Right hindlimb (tissue), 1 donor: ENCODE measurements around the gene VAMP1.
A peak's percentile ranks its signal among the peaks of the same experiment; 100 is the strongest.
"Not testable (repeated sequence)": the region's sequence is repeated elsewhere in the genome, so short reads cannot be mapped to it uniquely, and the experiment has no call there.

Experiments
- DNase-seq: peaks from one replicate; pipeline ENCODE4 v3.0.0-alpha.2; 2018

Gene VAMP1

GRCh38 chr12:6469092-6469491 is 1.4 kb downstream of the VAMP1 start:
- no peak for DNase-seq

DNA sequence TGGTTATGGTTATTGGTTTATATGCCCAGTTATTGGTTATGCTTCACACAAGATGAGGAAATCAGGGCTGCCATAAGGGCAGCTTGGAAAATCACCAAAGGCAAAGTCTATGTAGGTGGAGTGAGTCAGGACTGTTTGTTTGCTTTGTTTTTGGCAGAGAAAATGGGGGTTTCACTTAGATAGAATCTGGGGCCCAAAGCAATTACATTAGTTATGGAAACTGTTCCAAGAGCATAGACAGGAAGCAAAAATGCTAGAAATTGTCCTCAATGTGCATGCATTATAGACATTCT is 2.2 kb downstream of the VAMP1 start:
- DNase-seq, result no peak

DNA sequence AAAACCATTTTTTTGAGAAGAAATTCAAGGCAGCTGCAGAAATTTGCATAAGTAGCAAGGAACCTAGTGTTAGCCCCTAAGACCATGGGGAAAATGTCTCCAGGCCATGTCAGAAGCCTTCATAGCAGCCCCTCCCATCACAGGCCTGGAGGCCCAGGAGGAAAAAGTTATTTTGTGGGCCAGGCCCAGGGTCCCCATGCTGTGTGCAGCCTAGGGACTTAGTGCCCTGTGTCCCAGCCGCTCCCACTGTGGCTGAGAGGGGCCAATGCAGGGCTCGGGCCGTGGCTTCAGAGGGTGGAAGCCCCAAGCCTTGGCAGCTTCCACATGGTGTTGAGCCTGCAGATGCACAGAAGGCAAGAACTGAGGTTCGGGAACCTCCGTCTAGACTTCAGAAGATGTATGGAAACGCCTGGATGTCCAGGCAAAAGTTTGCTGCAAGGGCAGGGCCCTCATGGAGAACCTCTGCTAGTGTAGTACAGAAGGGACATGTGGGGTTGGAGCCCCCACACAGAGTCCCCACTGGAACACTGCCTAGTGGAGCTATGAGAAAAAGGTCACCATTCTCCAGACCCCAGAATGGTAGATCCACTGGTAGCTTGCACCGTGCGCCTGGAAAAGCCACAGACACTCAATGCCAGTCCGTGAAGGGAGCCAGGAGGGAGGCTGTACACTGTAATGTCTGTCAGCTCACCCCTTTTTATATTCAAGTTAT is 2.8 kb downstream of the VAMP1 start:
- not testable (repeated sequence) for DNase-seq

DNA sequence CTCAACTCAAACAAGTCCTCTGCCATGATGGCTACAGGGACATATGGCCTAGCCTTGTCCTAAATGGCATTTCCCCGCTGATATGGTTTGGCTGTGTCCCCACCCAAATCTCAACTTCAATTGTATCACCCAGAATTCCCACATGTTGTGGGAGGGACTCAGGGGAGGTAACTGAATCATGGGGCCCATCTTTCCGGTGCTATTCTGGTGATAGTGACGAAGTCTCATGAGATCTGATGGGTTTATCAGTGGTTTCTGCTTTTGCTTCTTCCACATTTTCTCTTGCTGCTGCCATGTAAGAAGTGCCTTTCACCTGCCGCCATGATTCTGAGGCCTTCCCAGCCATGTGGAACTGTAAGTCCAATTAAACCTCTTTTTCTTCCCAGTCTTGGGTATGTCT is 3.7 kb downstream of the VAMP1 start:
- not testable (repeated sequence) for DNase-seq

GRCh38 chr12:6466184-6466573 is 4.3 kb downstream of the VAMP1 start:
- DNase-seq, result no peak

- peak; percentile 65 for DNase-seq
Observed at GRCh38 chr12:6465467-6466183, 4.9 kb downstream of the VAMP1 start.

DNA sequence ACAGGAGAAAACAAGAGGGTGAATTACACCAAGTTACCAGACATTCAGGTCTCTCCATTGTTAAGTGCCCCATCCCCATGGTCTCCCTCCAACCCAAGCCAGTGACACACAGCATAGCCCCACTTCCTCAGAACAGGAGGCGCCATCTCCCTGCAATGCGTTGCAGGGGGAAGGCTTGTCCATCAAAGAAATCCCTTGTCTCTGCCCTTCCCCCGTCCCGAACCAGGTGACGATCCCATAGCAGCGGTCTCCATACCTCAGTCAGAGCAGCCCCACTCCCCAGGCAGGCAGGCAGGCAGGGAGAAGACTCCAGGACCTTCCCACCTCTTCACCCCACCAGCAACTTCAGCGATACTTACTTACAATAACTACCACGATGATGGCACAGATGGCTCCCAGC is 5.9 kb downstream of the VAMP1 start:
- DNase-seq, result no peak

DNA sequence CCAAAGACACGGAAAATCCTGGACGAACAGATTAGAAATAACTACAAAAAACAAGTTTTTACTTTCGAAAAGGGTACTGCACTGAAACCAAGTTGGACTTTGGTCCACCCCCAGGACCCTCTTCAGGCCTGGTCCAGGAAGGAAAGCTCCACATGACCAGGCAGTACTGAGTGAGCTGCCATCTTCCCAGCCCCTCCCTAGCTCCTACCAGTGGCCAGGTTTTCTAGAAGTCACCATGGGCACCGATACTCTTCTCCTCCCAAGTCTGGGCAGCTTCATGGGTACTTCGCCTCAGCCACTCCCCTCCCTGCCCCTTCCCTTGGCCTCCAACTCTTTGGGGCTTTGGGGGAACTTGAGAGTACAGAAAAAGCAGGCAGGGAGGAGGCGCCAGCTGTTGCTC is 6.6 kb downstream of the VAMP1 start:
- DNase-seq, result no peak

DNA sequence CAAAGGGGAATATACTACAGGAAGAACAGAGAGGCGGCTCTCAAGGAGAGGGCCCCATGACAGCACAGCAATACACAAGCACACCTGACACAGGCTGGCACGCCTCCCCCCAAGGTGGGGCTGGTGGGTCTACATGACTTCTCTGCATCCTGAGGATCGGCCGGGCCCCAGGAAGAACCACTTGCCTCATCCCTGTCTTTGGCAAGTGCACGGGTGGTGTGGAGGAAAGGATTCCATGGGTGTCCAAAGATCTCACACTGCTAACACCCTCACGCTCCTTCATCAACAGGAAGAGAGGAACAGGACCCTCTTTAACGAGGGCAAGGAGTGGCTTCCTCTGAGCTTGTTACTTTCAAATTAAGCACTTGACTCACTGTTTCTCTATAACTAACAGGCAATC is 7.3 kb downstream of the VAMP1 start:
- DNase-seq, result no peak

GRCh38 chr12:6462234-6462995 is 8.1 kb downstream of the VAMP1 start:
- no peak for DNase-seq

DNA sequence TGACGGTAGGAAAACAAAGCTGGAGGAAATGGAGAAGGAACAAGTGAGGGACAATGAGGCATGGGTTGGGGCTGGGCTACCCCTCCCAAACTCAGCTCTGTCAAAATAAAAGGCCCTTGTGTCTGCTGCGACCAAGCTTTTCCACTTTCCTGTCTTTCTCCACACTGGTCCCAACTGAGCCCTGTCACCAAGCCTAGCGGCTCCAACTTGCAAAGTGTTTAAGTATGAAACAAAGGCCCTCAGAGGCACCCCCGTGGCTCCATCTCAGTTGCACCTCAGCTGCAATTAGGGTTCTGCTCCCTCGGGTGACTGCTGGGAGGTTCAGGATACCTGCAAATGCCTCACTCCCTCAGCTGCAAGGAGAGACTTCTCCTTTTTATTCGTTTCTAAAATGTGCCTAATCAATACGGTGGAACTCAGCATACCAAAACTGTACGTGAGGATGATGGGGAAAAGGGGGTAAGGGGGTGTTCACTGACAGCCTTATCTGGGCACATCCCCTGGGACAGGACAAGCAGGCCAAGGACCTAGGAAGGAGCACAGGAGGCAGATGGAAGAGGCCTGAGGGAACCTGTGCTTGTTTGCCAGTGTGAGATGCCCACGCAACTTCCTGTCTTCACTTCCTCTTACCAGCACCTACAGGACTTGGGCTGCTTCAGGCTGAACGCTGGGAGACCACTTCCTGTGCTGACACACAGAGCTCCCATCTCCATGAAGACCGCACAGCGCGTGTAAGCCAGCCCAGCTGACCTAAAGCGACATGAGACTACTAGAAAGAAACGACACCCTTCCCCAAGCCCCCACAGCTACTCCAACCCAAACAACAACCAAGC is 8.9 kb downstream of the VAMP1 start:
- peak; percentile 33 for DNase-seq

- DNase-seq, result no peak
Observed at GRCh38 chr12:6460751-6461371, 9.6 kb downstream of the VAMP1 start.

DNA sequence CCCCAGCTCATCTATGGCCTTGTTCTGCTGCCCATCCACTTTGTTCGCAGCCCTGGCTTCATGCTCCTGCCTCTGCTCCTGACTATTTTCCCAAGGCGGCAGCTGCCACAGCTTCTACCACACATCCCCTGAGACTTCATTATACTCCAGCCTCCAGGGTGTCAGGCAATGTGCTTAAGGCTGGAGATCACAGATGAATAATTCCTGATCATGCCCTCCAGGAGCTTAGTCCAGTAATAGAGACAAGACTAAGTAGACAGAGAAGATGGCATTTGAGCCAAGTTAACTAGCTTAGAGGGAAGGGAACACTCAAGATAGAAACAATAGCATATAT is 11.5 kb downstream of the VAMP1 start:
- DNase-seq, result no peak

DNA sequence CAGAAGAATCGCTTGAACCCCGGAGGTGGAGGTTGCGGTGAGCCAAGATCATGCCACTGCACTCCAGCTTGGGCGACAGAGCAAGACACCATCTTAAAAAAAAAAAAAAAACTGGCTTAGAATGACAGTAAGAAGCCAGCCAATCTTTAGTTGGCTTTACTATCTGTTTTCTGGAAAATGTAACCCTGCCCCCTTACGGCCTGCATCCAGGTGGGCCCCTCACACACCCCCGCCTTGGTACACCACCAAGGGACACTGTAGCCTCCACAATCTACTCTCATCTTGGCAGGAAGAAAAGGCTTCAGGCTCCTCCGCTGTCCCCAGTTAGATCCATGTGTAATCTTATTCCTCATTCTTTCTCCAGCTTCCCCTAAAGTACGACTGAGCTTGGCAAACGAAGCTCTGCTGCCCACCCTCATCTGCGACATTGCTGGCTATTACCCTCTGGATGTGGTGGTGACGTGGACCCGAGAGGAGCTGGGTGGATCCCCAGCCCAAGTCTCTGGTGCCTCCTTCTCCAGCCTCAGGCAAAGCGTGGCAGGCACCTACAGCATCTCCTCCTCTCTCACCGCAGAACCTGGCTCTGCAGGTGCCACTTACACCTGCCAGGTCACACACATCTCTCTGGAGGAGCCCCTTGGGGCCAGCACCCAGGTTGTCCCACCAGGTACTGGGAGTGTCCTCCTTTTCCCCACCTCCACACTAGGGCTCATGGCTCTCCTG is 12.0 kb downstream of the VAMP1 start:
- DNase-seq, result no peak

DNA sequence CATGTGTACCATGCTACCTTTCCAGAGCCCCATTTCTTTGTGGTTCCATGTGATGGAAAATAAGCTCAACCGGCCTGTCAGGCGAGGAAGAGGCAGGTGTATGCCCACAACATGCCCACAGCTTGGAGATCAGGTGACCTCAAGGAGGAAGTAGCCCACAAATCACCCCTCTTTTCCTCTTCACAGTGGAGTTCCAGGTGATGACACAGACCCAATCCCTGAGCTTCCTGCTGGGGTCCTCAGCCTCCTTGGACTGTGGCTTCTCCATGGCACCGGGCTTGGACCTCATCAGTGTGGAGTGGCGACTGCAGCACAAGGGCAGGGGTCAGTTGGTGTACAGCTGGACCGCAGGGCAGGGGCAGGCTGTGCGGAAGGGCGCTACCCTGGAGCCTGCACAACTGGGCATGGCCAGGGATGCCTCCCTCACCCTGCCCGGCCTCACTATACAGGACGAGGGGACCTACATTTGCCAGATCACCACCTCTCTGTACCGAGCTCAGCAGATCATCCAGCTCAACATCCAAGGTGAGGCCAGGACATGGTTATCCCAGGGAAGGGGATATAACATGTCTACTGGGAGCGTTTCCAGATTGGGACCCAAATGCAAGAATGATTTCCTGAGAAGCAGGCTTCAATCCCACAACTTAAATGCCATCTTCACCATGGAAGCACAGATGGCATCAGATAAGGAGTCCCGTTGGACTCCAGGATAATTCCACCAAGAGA is 13.1 kb downstream of the VAMP1 start:
- DNase-seq, result no peak

- DNase-seq, result peak; percentile 32
Observed at GRCh38 chr12:6452944-6453630, 17.4 kb downstream of the VAMP1 start.

- no peak for DNase-seq
Observed at GRCh38 chr12:6452245-6452943, 18.1 kb downstream of the VAMP1 start.

- DNase-seq, result peak; percentile 94
Observed at GRCh38 chr12:6451348-6452244, 18.9 kb downstream of the VAMP1 start, which contains the start of gene TAPBPL. Gene TAPBPL, plus strand, starts transcription at chr12:6452042. Its CDS starts 207 bp downstream, at chr12:6452249.

DNA sequence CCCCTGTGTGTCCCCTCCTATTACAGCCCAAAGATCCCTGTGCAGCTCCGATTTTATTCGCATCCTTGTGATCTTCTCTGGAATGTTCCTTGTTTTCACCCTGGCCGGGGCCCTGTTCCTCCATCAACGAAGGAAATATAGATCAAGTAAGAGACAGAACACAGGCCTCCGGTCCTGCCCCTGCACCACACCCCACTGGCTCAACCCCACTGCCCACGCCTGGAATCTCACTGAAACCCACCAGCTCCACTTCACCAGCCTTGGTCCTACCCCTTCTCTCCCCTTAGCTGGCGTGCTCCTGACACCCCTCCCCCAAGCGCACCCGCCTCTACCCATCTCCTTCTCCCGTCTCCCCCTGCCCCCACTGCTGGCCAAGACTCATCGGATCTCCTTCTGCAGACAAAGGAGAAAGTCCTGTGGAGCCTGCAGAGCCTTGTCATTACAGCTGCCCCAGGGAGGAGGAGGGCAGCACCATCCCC is 19.6 kb downstream of the VAMP1 start:
- no peak for DNase-seq
